ENCODE data around the gene TPST1. TPM values are rescaled to one million over a fixed set of nuclear protein-coding genes. Genes with fewer than 3 reads are reported as not detected.

Gene TPST1
- total and polyA plus RNA-seq, 5 donors from 2014 or later: 0.15 to 1.2 (median 0.24) TPM; not detected in 2

Other genes with a start within 250 kb of the TPST1 start
- gene GUSB, start 223.1 kb upstream of the TPST1 start, total RNA-seq: 39.9 TPM
- 10 to 100 TPM; 43.6 to 66.4 (median 57.1) TPM for gene GUSB, start 223.1 kb upstream of the TPST1 start, polyA plus RNA-seq
- gene ASL, start 129.5 kb upstream of the TPST1 start, total RNA-seq: 15.6 TPM
- gene ASL, start 129.5 kb upstream of the TPST1 start, polyA plus RNA-seq: 10 to 100 TPM in 3 of 4 donors, 1 to 10 TPM in 1; 9.2 to 16.6 (median 13.2) TPM
- 32.5 TPM for gene CRCP, start 90.5 kb upstream of the TPST1 start, total RNA-seq
- gene CRCP, start 90.5 kb upstream of the TPST1 start, polyA plus RNA-seq: 10 to 100 TPM; 19.8 to 33.4 (median 27.3) TPM

Data from CD4-positive, CD25-positive, alpha-beta regulatory T cell (primary cell).